ENCODE results near the gene ITGA3. TPM values are rescaled to one million over a fixed set of nuclear protein-coding genes. Genes with fewer than 3 reads are reported as not detected.

Gene ITGA3
- total and polyA plus RNA-seq, 2 of the 13 experiments (the other 11 are each of a cell fraction or from before 2014, with no cell fraction given): 0.48 to 0.69 TPM

GRCh38 chr17:50101346-50102163 lies 45.6 kb downstream of the ITGA3 start (continued):
- TF ChIP-seq, protein P1, sequence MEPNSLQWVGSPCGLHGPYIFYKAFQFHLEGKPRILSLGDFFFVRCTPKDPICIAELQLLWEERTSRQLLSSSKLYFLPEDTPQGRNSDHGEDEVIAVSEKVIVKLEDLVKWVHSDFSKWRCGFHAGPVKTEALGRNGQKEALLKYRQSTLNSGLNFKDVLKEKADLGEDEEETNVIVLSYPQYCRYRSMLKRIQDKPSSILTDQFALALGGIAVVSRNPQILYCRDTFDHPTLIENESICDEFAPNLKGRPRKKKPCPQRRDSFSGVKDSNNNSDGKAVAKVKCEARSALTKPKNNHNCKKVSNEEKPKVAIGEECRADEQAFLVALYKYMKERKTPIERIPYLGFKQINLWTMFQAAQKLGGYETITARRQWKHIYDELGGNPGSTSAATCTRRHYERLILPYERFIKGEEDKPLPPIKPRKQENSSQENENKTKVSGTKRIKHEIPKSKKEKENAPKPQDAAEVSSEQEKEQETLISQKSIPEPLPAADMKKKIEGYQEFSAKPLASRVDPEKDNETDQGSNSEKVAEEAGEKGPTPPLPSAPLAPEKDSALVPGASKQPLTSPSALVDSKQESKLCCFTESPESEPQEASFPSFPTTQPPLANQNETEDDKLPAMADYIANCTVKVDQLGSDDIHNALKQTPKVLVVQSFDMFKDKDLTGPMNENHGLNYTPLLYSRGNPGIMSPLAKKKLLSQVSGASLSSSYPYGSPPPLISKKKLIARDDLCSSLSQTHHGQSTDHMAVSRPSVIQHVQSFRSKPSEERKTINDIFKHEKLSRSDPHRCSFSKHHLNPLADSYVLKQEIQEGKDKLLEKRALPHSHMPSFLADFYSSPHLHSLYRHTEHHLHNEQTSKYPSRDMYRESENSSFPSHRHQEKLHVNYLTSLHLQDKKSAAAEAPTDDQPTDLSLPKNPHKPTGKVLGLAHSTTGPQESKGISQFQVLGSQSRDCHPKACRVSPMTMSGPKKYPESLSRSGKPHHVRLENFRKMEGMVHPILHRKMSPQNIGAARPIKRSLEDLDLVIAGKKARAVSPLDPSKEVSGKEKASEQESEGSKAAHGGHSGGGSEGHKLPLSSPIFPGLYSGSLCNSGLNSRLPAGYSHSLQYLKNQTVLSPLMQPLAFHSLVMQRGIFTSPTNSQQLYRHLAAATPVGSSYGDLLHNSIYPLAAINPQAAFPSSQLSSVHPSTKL (CRISPR knock-in tag; IDR thresholded peaks at IDR 0.05): peak; percentile 52; the same call in 1 of the 2 replicates
- TF ChIP-seq, protein P2, sequence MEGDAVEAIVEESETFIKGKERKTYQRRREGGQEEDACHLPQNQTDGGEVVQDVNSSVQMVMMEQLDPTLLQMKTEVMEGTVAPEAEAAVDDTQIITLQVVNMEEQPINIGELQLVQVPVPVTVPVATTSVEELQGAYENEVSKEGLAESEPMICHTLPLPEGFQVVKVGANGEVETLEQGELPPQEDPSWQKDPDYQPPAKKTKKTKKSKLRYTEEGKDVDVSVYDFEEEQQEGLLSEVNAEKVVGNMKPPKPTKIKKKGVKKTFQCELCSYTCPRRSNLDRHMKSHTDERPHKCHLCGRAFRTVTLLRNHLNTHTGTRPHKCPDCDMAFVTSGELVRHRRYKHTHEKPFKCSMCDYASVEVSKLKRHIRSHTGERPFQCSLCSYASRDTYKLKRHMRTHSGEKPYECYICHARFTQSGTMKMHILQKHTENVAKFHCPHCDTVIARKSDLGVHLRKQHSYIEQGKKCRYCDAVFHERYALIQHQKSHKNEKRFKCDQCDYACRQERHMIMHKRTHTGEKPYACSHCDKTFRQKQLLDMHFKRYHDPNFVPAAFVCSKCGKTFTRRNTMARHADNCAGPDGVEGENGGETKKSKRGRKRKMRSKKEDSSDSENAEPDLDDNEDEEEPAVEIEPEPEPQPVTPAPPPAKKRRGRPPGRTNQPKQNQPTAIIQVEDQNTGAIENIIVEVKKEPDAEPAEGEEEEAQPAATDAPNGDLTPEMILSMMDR (CRISPR knock-in tag; IDR thresholded peaks at IDR 0.05): no peak
- no peak for TF ChIP-seq KAT7 (CRISPR knock-in tag; IDR thresholded peaks at IDR 0.05; ENCODE audit: borderline replicate concordance)
- TF ChIP-seq SIN3B (IDR thresholded peaks at IDR 0.05; ENCODE audit: low read length): no peak
- TF ChIP-seq ZNF569 (CRISPR knock-in tag; IDR thresholded peaks at IDR 0.05; ENCODE audit: borderline replicate concordance): no peak
- TF ChIP-seq MAF1 (CRISPR knock-in tag; IDR thresholded peaks at IDR 0.05; ENCODE audit: borderline replicate concordance): no peak
- TF ChIP-seq ZNF430 (CRISPR knock-in tag; IDR thresholded peaks at IDR 0.05): peak; percentile 60; the same call in 1 of the 2 replicates
- TF ChIP-seq GZF1 (CRISPR knock-in tag; IDR thresholded peaks at IDR 0.05): no peak
- no peak for TF ChIP-seq ELF3 (CRISPR knock-in tag; IDR thresholded peaks at IDR 0.05)
- no peak for TF ChIP-seq LCORL (IDR thresholded peaks at IDR 0.05)
- TF ChIP-seq LCORL (CRISPR knock-in tag; IDR thresholded peaks at IDR 0.05): no peak; the same call in none of the 2 replicates
- TF ChIP-seq ZNF816 (CRISPR knock-in tag; IDR thresholded peaks at IDR 0.05; ENCODE audit: borderline replicate concordance): no peak
- TF ChIP-seq HNRNPL (IDR thresholded peaks at IDR 0.05; ENCODE audit: low read depth, low read length): no peak
- TF ChIP-seq RORA (CRISPR knock-in tag; IDR thresholded peaks at IDR 0.05): no peak
- peak; percentile 96 for TF ChIP-seq MLX (CRISPR knock-in tag; IDR thresholded peaks at IDR 0.05)
- no peak for TF ChIP-seq ZBTB7B (CRISPR knock-in tag; IDR thresholded peaks at IDR 0.05)
- no peak for TF ChIP-seq NFYB (CRISPR knock-in tag; IDR thresholded peaks at IDR 0.05)
- TF ChIP-seq ZNF850 (CRISPR knock-in tag; conservative IDR thresholded peaks at IDR 0.05): no peak
